Measurements from ENCODE around the gene TNNT2.

The TNNT2 gene

DNA sequence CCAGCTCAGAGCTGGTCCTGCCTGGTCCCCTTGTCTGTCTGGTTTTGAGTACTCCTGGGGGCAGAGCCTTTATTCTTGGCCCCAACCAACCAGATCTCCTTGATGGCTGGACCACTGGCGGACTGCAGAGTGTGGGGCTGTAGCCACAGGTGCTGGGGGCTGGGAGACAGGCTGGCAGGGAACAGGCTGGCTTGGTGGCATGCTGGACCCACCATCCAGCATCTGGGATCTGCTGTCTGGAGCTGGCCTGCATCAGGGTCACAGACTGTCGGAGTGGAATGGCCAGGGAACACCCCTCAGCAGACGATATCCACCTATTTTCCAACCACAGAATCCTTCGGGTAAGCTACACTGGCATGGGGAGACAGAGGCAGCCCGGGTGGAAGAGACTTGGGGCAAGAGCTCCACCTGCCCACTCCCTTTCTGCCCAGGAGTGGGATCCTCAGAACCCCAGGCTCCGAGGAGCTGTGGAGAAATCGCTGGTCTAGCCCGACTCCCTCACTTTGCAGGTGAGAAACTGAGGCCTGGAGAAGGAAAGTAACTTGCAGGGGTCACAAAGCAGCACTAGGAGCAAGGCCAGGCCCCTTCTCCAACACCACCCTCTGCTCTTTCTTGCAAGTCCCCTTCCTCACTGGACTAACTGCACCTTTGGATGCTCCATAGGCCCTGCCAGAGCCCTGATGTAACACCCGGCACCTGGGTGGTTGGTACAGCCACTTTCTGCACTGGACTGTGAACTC is 40.6 kb downstream of the TNNT2 start:
- no peaks in the 10 kb centered on the region for H3K4me1 ChIP-seq (ENCODE audit: low read length)
- H3K4me2 ChIP-seq (ENCODE audit: low read depth, low read length), result no peak overlapping the region
- no peaks in the 10 kb centered on the region for H3K9me2 ChIP-seq (replicated peaks; ENCODE audit: insufficient read depth, low read length)
- H3K4me3 ChIP-seq (ENCODE audit: low read length), result no peak overlapping the region
- no peaks in the 10 kb centered on the region for H3K36me3 ChIP-seq (replicated peaks; ENCODE audit: insufficient read depth, low read length)
- no peak for DNase-seq
- no peaks in the 10 kb centered on the region for H3K27me3 ChIP-seq (replicated peaks; ENCODE audit: insufficient read depth, low read length)
- H3F3A ChIP-seq (ENCODE audit: insufficient read depth, low read length), result no peaks in the 10 kb centered on the region
- no peak overlapping the region for H3K27ac ChIP-seq (ENCODE audit: low read length)
- TF ChIP-seq EZH2 (optimal IDR thresholded peaks at IDR 0.05; ENCODE audit: low read depth, low read length) (no peak), EZH2phosphoT487 (IDR thresholded peaks at IDR 0.05; ENCODE audit: low read length) (no peak)
- TF ChIP-seq, protein P1, sequence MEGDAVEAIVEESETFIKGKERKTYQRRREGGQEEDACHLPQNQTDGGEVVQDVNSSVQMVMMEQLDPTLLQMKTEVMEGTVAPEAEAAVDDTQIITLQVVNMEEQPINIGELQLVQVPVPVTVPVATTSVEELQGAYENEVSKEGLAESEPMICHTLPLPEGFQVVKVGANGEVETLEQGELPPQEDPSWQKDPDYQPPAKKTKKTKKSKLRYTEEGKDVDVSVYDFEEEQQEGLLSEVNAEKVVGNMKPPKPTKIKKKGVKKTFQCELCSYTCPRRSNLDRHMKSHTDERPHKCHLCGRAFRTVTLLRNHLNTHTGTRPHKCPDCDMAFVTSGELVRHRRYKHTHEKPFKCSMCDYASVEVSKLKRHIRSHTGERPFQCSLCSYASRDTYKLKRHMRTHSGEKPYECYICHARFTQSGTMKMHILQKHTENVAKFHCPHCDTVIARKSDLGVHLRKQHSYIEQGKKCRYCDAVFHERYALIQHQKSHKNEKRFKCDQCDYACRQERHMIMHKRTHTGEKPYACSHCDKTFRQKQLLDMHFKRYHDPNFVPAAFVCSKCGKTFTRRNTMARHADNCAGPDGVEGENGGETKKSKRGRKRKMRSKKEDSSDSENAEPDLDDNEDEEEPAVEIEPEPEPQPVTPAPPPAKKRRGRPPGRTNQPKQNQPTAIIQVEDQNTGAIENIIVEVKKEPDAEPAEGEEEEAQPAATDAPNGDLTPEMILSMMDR (IDR thresholded peaks at IDR 0.05; ENCODE audit: low read length), result no peak
- H3K79me2 ChIP-seq (ENCODE audit: low read length), result no peaks in the 10 kb centered on the region
- no peak overlapping the region for H3K9ac ChIP-seq (ENCODE audit: low read length)
- no peak overlapping the region for H2AFZ ChIP-seq (ENCODE audit: low read length)
- no peaks in the 10 kb centered on the region for H4K20me1 ChIP-seq (ENCODE audit: insufficient read depth, low read length)
- no peaks in the 10 kb centered on the region for H3K9me3 ChIP-seq (replicated peaks; ENCODE audit: insufficient read depth, low read length)

DNA sequence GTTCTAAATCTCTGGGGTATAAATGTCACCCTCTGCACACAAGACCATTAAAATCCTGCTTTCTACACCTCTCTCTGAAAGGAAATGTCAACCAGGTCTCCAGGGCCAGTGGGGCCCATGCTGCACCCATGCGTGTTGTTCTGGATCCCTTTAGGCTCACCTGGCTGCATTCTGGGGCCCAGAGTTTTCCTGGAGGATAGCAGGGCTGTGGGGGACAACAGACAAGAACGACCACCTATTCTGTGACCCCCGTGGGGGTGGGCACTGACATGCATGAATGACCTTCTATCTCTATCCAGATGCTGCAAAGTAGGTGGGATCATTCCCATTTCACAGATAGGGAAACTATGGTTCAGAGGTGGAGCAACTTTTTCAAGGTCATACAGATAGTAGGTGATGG is 41.6 kb downstream of the TNNT2 start:
- Histone ChIP-seq H3K27me3 (replicated peaks; ENCODE audit: insufficient read depth, low read length) (no peaks in the 10 kb centered on the region), H3K9ac (ENCODE audit: low read length) (no peak overlapping the region), H2AFZ (ENCODE audit: low read length) (no peak overlapping the region), H3K4me2 (ENCODE audit: low read depth, low read length) (no peak overlapping the region), H3K27ac (ENCODE audit: low read length) (no peak overlapping the region), H3K4me3 (ENCODE audit: low read length) (no peak overlapping the region), H3F3A (ENCODE audit: insufficient read depth, low read length) (no peaks in the 10 kb centered on the region), H4K20me1 (ENCODE audit: insufficient read depth, low read length) (no peaks in the 10 kb centered on the region), H3K4me1 (ENCODE audit: low read length) (no peaks in the 10 kb centered on the region), H3K36me3 (replicated peaks; ENCODE audit: insufficient read depth, low read length) (no peaks in the 10 kb centered on the region), H3K9me2 (replicated peaks; ENCODE audit: insufficient read depth, low read length) (no peaks in the 10 kb centered on the region), H3K9me3 (replicated peaks; ENCODE audit: insufficient read depth, low read length) (no peaks in the 10 kb centered on the region), H3K79me2 (ENCODE audit: low read length) (no peaks in the 10 kb centered on the region)
- no peak for DNase-seq
- TF ChIP-seq EZH2phosphoT487 (IDR thresholded peaks at IDR 0.05; ENCODE audit: low read length), result no peak

DNA sequence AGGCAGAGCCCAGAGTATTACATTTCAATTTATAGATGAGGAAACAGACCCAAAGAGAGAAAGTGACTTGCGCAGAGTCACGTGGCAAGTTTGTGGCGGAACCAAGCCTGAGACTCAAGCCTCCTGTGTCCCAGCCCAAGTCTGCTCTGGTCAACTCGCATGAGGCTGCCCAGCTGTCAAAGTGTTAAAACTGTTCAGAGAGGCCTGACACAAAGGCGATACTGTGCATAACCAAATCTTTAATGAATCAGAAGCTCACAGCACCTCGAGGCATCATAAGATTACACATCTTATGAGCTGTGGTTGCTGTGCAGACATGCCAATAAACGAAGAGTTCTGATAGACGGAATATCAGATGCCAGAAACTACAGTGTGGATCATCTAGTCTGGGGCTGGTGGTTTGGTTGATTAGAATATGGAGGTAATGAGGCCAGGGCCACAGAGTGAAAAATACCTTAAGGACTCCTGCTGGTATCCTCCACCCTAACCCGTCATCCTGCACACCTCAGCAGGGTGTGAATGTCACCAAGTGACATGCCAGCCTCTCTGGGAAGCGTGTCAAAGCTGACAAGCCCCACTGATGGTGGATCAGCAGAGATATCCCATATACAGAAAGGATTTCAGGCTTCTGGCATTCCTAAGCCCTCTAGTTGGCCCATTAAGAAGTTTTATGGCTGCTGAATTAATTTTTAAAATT is 42.2 kb downstream of the TNNT2 start:
- Histone ChIP-seq H4K20me1 (ENCODE audit: insufficient read depth, low read length) (no peaks in the 10 kb centered on the region), H3F3A (ENCODE audit: insufficient read depth, low read length) (no peaks in the 10 kb centered on the region), H3K4me3 (ENCODE audit: low read length) (no peak overlapping the region), H3K4me2 (ENCODE audit: low read depth, low read length) (no peak overlapping the region), H3K9me3 (replicated peaks; ENCODE audit: insufficient read depth, low read length) (no peaks in the 10 kb centered on the region), H3K9me2 (replicated peaks; ENCODE audit: insufficient read depth, low read length) (no peaks in the 10 kb centered on the region), H3K27ac (ENCODE audit: low read length) (no peak overlapping the region), H3K27me3 (replicated peaks; ENCODE audit: insufficient read depth, low read length) (no peaks in the 10 kb centered on the region), H2AFZ (ENCODE audit: low read length) (no peak overlapping the region), H3K36me3 (replicated peaks; ENCODE audit: insufficient read depth, low read length) (no peaks in the 10 kb centered on the region), H3K79me2 (ENCODE audit: low read length) (no peaks in the 10 kb centered on the region), H3K9ac (ENCODE audit: low read length) (no peak overlapping the region), H3K4me1 (ENCODE audit: low read length) (no peaks in the 10 kb centered on the region)
- TF ChIP-seq, protein P1 (IDR thresholded peaks at IDR 0.05; ENCODE audit: low read length), result no peak
- TF ChIP-seq EZH2 (optimal IDR thresholded peaks at IDR 0.05; ENCODE audit: low read depth, low read length) (no peak), EZH2phosphoT487 (IDR thresholded peaks at IDR 0.05; ENCODE audit: low read length) (no peak)
- DNase-seq, result no peak
